Erythroblast (primary cell): ENCODE data around the gene CLCA4.

Experiments
- GATA1 ChIP-seq: IDR thresholded peaks from 2 replicates; pipeline ENCODE4 v1.6.1; 2011; ENCODE audit warnings: low read depth, mild to moderate bottlenecking, control low read depth, low read length, moderate library complexity
- POLR2A ChIP-seq: IDR thresholded peaks from 2 replicates; pipeline ENCODE4 v1.6.1; 2011; ENCODE audit warnings: mild to moderate bottlenecking, low read length

DNA sequence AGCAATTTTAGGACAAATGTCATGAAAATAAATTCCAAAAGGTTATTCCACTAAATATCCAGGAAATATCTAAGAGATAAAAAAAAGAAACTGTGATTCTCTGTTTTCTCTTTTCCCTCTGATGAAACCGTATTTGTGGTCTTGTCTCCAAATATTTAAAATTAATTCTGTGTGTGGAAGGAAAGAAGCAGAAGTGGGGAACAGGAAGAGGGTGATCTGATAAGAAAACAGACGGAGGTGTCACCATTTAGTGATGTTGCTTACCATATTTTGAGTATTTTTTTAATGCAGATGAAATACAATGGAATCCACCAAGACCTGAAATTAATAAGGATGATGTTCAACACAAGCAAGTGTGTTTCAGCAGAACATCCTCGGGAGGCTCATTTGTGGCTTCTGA lies 48.6 kb upstream of the CLCA4 start:
- no peak for TF ChIP-seq POLR2A
- TF ChIP-seq GATA1, result no peak
